Ascending aorta (tissue), 2 donors: ENCODE results near the gene IFITM10. TPM values are rescaled to one million over a fixed set of nuclear protein-coding genes. Genes with fewer than 3 reads are reported as not detected.
A peak's percentile ranks its signal among the peaks of the same experiment; 100 is the strongest.

Source experiments
- DNase-seq, 2 donors: peaks; one replicate each; pipeline ENCODE4 v3.0.0-alpha.2; 2019; ENCODE audit warnings: low spot score in 2 of 2
- H3K27ac ChIP-seq, 2 donors: fragments of 200-600 bp; sonication (generic); one replicate each; pipeline ENCODE4 v1.5.1; 2016 to 2017; ENCODE audit warnings: mild to moderate bottlenecking in 1 of 2
- H3K27me3 ChIP-seq: fragments of 200-600 bp; sonication (generic); one replicate; pipeline ENCODE4 v1.5.1; 2017
- H3K36me3 ChIP-seq, 2 donors: fragments of 200-600 bp; sonication (generic); one replicate each; pipeline ENCODE4 v1.5.1; 2016
- H3K4me1 ChIP-seq, 2 donors: fragments of 200-600 bp; sonication (generic); one replicate each; pipeline ENCODE4 v1.5.1; 2016 to 2017; ENCODE audit warnings: mild to moderate bottlenecking in 1 of 2
- H3K4me3 ChIP-seq, 2 donors: fragments of 200-600 bp; sonication (generic); one replicate each; pipeline ENCODE4 v1.5.1; 2016 to 2017; ENCODE audit warnings: mild to moderate bottlenecking in 1 of 2
- H3K9me3 ChIP-seq, 2 donors: fragments of 200-600 bp; sonication (generic); one replicate each; pipeline ENCODE4 v1.5.1; 2016
- intact Hi-C: fragments of 100-400 bp; cut with DNase I; formaldehyde crosslinking; loops from one replicate; pipeline ENCODE4 v1.15.1; 2023
- total RNA-seq: library from RNA; depleted of rRNA; stranded (reverse); fragments of >200 nt; gene quantifications from one replicate; pipeline ENCODE4 v1.1.0, GENCODE V29; 2016
- TF ChIP-seq, protein P1 (sequence below), 3 experiments: fragments of 200-600 bp in 2 of 3; fragments of 450-650 bp in 1 of 3; sonication (generic) in 2 of 3; IDR thresholded peaks; one replicate each; pipeline ENCODE4 v1.5.1; 2016 to 2019; ENCODE audit warnings: antibody characterized with exemption in 3 of 3, mild to moderate bottlenecking in 1 of 3, moderate library complexity in 1 of 3

The IFITM10 gene
- total RNA-seq, 1 donor from 2014 or later = 2.9 TPM

DNA sequence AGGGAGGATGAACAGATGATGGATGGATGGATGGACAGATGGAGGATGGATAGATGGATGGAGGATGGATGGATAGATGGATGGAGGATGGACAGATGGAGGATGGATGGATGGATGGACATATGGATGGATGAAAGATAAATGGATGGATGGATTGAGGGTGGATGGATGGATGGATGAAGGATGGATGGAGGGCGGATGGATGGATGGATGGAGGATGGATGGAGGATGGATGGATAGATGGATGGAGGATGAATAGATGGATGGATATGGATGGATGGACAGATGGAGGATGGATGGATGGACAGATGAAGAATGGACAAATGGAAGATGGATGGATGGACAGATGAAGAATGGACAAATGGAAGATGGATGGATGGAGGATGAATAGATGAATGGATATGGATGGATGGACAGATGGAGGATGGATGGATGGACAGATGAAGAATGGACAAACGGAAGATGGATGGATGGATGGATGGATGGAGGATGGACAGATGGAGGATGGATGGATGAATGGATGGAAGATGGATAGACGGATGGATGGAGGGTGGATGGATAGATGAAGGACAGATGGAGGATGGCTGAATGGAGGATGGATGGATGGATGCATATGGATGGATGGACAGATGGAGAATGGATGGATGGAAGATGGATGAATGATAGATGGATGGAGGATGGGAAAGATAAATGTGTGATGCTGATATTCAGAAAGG is 7.4 kb downstream of the IFITM10 start:
- DNase-seq = no peak

DNA sequence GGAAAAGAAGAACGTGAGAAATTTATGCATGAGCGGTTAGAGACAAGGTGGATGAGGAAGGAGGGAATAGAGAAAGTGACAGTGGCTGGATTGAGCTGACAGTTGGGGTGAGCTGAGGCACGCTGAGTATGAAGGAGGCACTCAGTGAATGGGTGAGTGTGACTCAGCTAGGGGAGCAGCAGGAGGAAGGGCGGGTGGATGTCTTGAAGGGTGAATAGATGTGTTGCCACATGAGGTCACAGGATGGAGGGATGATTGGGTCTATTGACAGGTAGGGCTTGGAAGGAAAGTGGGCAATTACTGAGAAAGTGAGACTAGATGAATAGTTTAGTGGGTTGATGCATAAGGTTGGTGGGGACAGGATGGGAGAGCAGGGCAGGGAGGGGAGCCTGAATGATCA is 8.0 kb downstream of the IFITM10 start:
- intact Hi-C loops = no loop called here
- TF ChIP-seq, protein P1, sequence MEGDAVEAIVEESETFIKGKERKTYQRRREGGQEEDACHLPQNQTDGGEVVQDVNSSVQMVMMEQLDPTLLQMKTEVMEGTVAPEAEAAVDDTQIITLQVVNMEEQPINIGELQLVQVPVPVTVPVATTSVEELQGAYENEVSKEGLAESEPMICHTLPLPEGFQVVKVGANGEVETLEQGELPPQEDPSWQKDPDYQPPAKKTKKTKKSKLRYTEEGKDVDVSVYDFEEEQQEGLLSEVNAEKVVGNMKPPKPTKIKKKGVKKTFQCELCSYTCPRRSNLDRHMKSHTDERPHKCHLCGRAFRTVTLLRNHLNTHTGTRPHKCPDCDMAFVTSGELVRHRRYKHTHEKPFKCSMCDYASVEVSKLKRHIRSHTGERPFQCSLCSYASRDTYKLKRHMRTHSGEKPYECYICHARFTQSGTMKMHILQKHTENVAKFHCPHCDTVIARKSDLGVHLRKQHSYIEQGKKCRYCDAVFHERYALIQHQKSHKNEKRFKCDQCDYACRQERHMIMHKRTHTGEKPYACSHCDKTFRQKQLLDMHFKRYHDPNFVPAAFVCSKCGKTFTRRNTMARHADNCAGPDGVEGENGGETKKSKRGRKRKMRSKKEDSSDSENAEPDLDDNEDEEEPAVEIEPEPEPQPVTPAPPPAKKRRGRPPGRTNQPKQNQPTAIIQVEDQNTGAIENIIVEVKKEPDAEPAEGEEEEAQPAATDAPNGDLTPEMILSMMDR (IDR thresholded peaks at IDR 0.05) = no peak
- H3K27ac ChIP-seq = no peak overlapping the region
- peaks cover 0 to 5% of the 10 kb centered on the region in 2 donors for H3K36me3 ChIP-seq
- H3K4me1 ChIP-seq = peaks cover 4 to 5% of the 10 kb centered on the region in 2 donors
- DNase-seq = no peak
- no peak overlapping the region for H3K4me3 ChIP-seq
- peaks cover 1 to 2% of the 10 kb centered on the region in 2 donors for H3K9me3 ChIP-seq
- H3K27me3 ChIP-seq = no peaks in the 10 kb centered on the region

More for the DNA sequence above, 7.4 kb downstream of the IFITM10 start:
- Histone ChIP-seq H3K36me3 (peaks cover 0 to 5% of the 10 kb centered on the region in 2 donors), H3K27ac (no peak overlapping the region), H3K4me1 (peaks cover 8 to 10% of the 10 kb centered on the region in 2 donors), H3K27me3 (no peaks in the 10 kb centered on the region), H3K9me3 (no peaks in the 10 kb centered on the region), H3K4me3 (no peak overlapping the region)
- intact Hi-C loops = no loop called here
- TF ChIP-seq, protein P1 (IDR thresholded peaks at IDR 0.05) = no peak

DNA sequence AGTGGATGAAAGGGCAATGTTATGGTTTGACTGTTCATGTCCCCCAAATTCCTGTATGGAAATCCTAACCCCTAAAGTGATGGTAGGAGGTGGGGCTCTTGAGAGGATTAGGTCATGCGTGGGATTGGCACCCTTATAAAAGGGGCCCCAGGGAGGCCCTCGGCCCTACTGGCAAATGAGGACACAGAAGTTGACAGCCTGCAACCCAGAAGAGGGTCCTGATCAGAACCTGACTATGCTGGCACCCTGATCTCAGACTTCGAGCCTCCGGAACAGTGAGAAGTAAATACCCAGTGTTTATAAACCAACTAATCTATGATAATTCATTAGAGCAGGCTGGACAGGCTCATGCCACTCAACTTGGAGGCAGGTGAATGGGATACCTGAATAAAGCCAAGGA is 8.7 kb downstream of the IFITM10 start:
- Histone ChIP-seq H3K4me3 (no peak overlapping the region), H3K4me1 (no peaks in the 10 kb centered on the region), H3K27me3 (no peaks in the 10 kb centered on the region), H3K27ac (no peak overlapping the region), H3K36me3 (peaks cover 0 to 5% of the 10 kb centered on the region in 2 donors), H3K9me3 (peaks cover 4% of the 10 kb centered on the region in 2 donors)
- TF ChIP-seq, protein P1 (IDR thresholded peaks at IDR 0.05) = no peak
- DNase-seq = peak in 1 of 2 donors; percentile 44
- intact Hi-C loops = no loop called here

DNA sequence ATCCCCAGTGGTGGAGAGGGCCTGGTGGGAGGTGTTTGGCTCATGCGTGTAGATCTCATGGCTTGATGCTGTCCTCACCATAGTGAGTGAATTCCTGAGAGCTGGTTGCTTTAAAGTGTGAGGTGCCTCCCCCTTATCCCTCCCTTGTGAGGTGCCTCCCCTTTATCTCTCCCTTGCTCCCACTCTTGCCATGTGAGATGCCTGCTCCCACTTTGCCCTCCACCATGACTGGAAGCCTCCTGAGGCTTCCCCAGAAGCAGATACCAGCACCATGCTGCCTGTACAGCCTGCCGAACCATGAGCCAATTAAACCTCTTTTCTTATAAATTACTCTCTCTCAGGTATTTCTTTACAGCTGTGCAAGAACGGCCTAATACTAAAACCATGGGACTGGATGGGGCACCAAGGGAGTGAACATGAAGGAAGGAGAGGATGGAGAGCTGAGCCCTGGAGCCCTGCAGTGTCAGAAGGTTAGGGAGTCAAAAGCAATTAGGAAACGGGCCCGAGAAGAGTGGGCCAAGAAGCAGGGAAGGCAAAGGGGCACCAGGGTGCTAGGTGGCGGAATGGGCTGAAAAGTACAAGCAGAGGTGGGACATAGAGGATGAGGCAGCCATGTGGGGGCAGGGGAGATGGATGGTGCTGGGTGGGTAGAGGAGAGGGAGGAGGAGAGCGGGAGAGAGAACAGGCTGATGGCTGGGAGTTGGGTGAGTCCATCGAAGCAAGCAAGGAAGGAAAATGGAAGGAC is 9.4 kb downstream of the IFITM10 start:
- peak in 1 of 2 donors; percentile 51 for DNase-seq
- intact Hi-C loops = no loop called here
- H3K4me1 ChIP-seq = no peaks in the 10 kb centered on the region
- peaks cover 4% of the 10 kb centered on the region in 2 donors for H3K9me3 ChIP-seq
- H3K27me3 ChIP-seq = no peaks in the 10 kb centered on the region
- H3K27ac ChIP-seq = no peak overlapping the region
- TF ChIP-seq, protein P1 (IDR thresholded peaks at IDR 0.05) = no peak
- H3K4me3 ChIP-seq = no peak overlapping the region
- peaks cover 0 to 3% of the 10 kb centered on the region in 2 donors for H3K36me3 ChIP-seq

DNA sequence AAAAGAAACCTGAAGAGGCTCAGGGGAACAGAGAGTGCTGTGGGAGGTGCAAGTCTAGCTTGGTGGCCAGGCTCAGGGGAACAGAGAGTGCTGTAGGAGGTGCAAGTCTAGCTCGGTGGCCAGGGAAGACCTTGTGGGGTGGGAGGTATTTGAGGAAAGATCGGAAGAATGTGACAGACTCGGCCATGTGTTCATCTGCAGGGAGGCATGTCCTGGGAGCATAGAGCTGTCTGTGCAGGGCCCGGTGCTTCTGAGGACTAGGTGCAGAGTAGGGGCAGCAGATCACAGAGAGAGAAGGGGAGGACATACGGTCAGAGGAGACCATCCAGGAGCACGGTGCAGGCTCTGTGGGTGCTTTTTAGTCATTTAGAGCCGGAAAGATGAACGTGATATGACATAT is 10.8 kb downstream of the IFITM10 start:
- Histone ChIP-seq H3K4me3 (no peak overlapping the region), H3K4me1 (no peaks in the 10 kb centered on the region), H3K27ac (no peak overlapping the region), H3K36me3 (no peaks in the 10 kb centered on the region), H3K27me3 (no peaks in the 10 kb centered on the region), H3K9me3 (peaks cover 4% of the 10 kb centered on the region in 2 donors)
- TF ChIP-seq, protein P1 (IDR thresholded peaks at IDR 0.05) = no peak
- DNase-seq = peak in 1 of 2 donors; percentile 60
- intact Hi-C loops = no loop called here
